ENCODE results near the gene PIH1D1.
"Not testable (repeated sequence)": the region's sequence is repeated elsewhere in the genome, so short reads cannot be mapped to it uniquely, and the experiment has no call there.

PIH1D1 gene

DNA sequence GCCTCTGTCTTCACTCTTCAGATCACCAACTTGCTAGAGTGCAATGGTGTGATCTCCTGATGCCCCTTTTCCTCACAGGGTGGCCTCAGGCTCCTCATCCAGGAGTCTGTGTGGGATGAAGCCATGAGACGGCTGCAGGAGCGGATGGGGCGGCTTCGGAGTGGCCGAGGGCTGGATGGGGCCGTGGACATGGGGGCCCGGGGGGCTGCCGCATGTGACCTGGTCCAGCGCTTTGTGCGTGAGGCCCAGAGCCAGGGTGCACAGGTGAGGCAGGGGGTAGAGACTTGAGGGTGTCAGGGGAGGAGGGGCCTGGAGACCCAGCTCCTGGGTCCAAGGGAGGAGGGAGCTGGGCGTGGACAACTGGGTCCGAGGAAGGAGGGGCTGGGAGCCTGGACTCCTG lies 10.9 kb upstream of the PIH1D1 start:
- DNase-seq = no peak
- in situ Hi-C loops (cut with HindIII; ENCODE audit: low pct_ligation_motif_present, low pct_unique_long_range_greater_than_20kb, low sequenced_read_pairs) = no loop called here

DNA sequence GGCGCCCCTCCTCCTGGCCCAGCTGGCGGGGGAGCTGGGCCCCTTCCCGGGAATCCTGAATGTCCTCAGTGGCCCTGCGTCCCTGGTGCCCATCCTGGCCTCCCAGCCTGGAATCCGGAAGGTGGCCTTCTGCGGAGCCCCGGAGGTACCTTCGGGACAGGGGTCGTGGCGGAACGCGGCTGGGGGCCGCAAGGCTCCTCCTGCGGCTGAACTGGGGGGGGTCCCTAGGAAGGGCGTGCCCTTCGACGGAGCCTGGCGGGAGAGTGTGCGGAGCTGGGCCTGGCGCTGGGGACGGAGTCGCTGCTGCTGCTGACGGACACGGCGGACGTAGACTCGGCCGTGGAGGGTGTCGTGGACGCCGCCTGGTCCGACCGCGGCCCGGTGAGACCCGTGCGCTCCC lies 10.0 kb upstream of the PIH1D1 start:
- in situ Hi-C loops (cut with HindIII; ENCODE audit: low pct_ligation_motif_present, low pct_unique_long_range_greater_than_20kb, low sequenced_read_pairs) = no loop called here

DNA sequence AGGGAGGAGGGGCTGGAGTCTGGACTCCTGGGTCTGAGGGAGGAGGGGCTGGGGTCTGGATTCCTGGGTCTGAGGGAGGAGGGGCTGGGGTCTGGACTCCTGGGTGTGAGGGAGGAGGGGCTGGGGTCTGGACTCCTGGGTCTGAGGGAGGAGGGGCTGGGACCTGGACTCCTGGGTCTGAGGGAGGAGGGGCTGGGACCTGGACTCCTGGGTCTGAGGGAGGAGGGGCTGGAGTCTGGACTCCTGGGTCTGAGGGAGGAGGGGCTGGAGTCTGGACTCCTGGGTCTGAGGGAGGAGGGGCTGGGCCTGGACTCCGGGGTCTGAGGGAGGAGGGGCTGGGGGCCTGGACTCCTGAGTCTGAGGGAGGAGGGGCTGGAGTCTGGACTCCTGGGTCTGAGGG lies 9.5 kb upstream of the PIH1D1 start:
- in situ Hi-C loops (cut with HindIII; ENCODE audit: low pct_ligation_motif_present, low pct_unique_long_range_greater_than_20kb, low sequenced_read_pairs); DNase-seq: not testable (repeated sequence)

More for the DNA sequence above, 10.0 kb upstream of the PIH1D1 start:
- DNase-seq = no peak

DNA sequence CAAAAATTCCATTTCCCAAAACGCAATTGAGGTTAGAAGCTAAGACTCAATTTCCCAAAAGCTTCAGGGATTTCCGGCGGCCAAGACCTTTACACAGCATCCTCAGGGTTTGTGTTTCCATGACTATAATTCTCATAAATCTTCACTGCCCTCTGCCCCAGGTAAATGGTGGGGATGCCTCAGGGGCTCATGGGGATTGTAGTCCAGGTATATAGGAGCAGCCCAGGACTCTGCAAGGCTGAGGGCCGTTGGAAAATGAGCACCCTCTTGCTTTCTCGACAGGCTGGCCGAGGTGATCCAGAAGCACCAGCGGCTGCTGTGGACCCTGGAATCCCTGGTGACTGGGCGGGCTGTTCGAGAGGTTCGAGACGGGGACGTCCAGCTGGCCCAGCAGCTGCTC lies 7.8 kb upstream of the PIH1D1 start:
- in situ Hi-C loops (cut with HindIII; ENCODE audit: low pct_ligation_motif_present, low pct_unique_long_range_greater_than_20kb, low sequenced_read_pairs) = no loop called here
- no peak for DNase-seq

DNA sequence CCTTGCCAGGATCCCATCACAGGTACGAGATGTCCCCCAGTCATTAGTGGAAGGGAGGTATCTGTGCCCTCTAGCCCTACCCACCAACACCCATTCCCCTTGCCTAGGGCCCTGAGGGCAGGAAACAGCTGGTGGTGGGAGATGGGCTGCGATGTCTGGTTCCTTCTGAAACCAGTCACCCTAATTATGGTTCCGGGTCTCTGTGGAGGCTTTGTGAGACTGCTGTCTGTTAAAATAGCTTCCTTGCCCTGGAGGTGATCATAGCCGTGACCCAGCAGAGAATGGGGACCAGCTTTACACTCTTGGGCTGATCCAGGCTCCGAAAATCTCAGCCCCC lies 6.9 kb upstream of the PIH1D1 start:
- DNase-seq = no peak
- in situ Hi-C loops (cut with HindIII; ENCODE audit: low pct_ligation_motif_present, low pct_unique_long_range_greater_than_20kb, low sequenced_read_pairs) = no loop called here

DNA sequence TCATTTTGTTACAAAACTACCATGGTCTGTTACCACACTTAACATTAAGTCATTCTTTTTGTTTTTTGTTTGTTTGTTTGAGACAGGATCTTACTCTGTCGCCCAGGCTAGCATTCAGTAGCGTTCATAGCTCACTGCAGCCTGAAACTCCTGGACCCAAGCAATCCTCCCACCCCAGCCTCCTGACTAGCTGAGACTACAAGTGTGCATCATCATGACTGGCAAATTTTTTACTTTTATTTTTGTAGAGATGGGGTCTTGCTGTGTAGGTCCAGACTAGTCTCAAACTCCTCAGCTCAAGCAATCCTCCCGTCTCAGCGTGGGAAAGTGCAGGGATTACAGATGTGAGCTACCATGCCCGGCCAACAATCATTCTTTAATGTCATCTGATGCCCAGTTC lies 4.7 kb upstream of the PIH1D1 start:
- DNase-seq = no peak
- in situ Hi-C loops (cut with HindIII; ENCODE audit: low pct_ligation_motif_present, low pct_unique_long_range_greater_than_20kb, low sequenced_read_pairs) = no loop called here

DNA sequence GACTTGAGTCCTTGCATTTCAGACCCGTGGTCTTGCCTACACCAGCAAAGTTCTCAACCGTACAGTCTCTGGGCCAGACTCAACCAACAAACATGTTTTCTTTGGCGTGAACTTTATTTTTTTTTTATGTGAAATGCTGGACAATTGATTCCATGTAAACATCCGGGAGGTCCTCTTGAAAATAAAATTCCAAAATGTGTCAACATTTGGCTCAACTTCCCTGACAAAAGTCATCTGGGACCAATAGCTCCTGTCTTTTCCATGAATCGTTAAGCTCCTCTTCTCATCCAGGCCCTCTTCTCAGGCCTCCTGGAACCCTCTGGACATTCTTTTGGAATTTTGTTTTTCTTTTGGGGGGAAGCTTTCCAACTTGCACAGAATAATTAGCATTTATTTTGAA lies 4.2 kb upstream of the PIH1D1 start:
- in situ Hi-C loops (cut with HindIII; ENCODE audit: low pct_ligation_motif_present, low pct_unique_long_range_greater_than_20kb, low sequenced_read_pairs) = no loop called here
- no peak for DNase-seq

DNA sequence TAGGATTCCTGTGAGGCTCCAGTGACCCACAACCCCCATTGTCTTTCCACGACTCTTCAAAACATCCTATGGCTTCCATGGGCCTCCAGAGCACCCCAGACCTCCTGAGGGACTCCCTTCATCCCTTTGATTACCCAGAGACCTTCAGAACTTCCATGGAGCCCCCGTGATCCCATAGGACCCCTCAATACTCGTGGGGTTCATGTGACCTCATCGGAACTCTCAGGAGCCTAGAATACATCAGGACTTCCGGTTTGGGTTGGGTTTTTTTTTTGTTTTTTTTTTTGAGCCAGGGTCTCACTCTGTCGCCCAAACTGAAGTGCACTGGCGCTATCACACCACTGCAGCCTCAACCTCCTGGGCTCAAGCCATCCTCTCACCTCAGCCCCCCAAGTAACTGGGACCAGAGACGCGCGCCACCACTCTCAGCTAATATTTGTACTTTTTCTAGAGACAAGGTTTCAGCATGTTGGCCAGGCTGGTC lies 2.2 kb upstream of the PIH1D1 start:
- DNase-seq = no peak
- in situ Hi-C loops (cut with HindIII; ENCODE audit: low pct_ligation_motif_present, low pct_unique_long_range_greater_than_20kb, low sequenced_read_pairs) = no loop called here

DNA sequence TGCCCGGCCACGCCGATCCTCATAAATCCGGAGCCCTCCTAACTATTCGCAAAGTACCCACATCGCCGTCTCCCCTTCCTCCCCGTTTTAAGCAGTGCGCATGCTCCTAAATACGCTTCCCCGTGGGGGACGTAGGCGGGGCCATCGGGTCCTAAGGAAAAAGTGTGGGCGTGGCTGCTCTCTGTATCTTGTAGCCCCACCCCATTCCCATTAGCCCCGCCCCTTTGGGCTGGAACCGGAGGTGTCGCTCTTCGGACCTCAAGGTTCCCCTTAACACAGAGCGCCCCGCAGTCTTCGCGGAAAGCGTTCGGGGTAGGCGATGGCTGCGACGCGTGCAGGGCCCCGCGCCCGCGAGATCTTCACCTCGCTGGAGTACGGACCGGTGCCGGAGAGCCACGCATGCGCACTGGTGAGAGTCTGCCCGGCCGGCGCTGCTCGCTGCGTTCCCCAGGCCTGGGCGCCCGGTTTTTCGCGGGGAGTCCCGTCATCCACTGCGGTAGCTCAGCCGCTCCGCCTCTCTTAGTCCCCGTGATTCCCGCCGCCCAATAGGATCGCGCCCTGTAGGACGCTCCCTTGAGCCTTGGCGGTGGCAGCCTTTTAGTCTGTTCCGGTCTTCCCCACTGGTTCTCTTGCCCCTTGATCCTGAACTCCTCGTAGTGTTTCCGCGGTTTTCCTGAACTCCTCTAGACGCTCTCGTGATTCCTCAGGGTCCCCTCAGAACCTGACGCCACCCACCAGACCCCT lies 1.6 kb upstream of the PIH1D1 start, which contains the start of gene ALDH16A1:
ALDH16A1 (plus strand) TSS at position 213 of the 744 bp plus-strand sequence; CDS start at position 320, 107 bp downstream.
- in situ Hi-C loops (cut with HindIII; ENCODE audit: low pct_ligation_motif_present, low pct_unique_long_range_greater_than_20kb, low sequenced_read_pairs) = no loop called here

DNA sequence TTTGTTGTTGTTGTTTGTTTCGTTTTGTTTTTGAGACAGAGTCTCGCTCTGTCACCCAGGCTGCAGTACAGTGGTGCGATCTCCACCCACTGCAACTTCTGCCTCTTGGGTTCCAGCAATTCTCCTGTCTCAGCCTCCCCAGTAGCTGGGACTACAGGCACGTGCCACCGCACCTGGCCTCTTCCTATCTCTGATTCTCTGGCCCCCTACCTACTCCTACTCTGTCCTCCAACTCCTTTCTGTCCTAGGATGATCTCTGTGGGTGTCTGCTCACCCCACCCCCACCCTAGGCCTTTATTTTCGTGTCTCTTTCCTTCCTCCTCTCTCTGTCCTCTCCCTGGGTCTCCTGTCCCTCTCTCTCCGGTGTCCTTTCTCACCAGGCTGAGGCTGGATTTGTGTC lies 1.2 kb downstream of the PIH1D1 start:
- DNase-seq = no peak
- in situ Hi-C loops (cut with HindIII; ENCODE audit: low pct_ligation_motif_present, low pct_unique_long_range_greater_than_20kb, low sequenced_read_pairs) = no loop called here

More for the DNA sequence above, 1.6 kb upstream of the PIH1D1 start, which contains the start of gene ALDH16A1:
- DNase-seq = peak; percentile 96

DNA sequence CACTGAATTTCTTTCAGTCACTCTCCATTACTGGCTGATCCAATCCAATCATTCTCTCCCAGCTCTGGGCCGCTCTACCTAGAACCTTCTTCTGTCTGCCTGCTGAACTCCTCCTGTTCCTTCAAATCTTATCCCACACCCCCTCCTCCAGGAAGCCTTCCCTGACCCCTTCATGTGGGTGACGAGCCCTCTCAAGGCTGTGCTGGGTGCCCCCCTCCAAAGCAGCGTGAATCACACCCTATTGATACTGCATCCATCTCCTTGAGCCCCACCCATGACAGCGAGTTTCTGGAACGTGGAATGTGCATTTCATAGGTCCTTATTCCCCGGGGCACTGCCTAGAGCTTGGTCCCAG lies 3.2 kb downstream of the PIH1D1 start:
- in situ Hi-C loops (cut with HindIII; ENCODE audit: low pct_ligation_motif_present, low pct_unique_long_range_greater_than_20kb, low sequenced_read_pairs) = no loop called here

DNA sequence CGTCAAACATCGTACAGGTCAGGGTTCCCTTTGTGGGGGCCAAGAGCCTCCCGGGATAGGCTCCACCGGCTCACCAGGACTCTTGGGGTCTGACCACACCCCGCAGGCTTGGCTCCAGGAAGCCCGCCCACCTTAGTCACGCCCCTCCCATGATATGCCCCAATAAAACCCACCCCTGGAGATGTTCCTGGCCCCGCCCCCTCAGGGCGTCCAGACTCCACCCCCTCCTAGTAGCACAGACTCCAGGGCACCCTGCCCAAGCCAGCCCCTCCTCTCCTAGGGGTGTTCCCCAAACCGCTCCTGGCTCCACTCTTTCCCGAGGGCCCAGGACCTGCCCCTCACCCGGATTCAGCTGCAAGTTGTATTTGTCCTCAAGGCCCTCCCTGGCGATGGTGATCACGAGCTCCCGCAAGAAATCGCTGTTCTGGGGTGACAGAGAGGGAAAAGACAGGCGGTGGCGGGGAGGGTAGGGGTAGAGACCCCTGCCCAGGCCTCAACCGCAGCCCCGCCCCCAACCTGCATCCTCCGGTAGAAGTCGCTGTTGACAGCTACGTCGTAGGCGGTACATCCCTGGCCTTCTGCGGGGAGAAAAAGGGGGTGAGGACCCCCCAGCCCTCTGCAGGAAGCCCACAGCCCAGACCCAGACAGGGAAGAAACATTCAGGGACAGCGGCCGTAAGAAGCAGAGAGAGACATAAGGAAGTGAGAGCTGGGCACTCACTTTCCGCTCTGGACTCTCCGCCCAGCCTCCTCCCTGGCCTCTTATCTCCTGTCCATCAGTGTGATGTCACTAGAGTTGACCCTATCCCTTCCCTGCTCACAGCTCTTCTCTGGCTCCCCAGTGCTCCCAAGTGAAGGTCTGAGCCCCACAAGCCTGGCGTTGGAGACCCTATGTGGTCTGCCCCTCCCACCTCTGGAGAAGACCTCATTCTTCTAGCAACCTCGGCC lies 3.9 kb downstream of the PIH1D1 start:
- DNase-seq = peak; percentile 22
- in situ Hi-C loops (cut with HindIII; ENCODE audit: low pct_ligation_motif_present, low pct_unique_long_range_greater_than_20kb, low sequenced_read_pairs) = no loop called here

More for the DNA sequence above, 3.2 kb downstream of the PIH1D1 start:
- no peak for DNase-seq

DNA sequence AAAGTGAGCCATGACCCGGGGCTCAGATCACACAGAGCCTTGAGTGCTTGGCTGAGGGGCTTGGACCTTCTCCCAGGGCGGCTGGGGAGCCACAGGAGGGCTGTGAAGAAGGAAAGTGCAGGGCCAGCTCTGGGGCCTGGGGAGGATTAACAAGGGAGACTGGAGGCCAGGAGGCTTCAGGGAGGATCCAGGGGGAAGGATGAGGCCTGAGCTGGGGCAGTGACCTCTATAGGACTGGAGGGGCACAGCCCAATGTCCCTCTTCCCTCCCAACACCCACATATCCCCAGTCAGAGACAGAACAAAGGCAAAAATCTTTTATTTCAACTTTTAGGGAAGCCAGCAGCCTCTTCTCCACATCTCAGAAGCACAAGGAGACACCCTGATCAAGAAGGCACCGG lies 5.6 kb downstream of the PIH1D1 start:
- in situ Hi-C loops (cut with HindIII; ENCODE audit: low pct_ligation_motif_present, low pct_unique_long_range_greater_than_20kb, low sequenced_read_pairs) = no loop called here
- DNase-seq = no peak

DNA sequence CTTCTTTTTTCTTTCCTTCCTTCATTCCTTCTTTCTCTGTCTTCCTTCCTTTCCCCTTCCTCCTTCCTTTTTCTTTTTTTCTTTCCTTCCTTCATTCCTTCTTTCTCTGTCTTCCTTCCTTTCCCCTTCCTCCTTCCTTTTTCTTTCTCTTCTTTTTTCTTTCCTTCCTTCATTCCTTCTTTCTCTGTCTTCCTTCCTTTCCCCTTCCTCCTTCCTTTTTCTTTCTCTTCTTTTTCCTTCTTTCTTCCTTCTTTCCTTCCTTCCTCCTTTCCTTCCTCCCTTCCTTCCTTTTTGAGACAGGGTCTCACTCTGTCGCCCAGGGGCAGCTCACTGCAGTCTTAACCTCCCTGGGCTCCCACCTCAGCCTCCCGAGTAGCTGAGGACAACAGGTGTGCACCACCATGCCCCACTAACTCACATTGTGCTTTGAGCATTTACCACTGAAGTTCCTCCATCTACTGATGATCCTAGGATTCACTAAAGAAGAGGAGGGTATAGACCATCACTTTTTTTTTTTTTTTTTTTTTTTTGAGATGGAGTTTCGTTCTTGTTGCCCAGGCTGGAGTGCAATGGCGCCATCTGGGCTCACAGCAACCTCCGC lies 7.4 kb downstream of the PIH1D1 start:
- in situ Hi-C loops (cut with HindIII; ENCODE audit: low pct_ligation_motif_present, low pct_unique_long_range_greater_than_20kb, low sequenced_read_pairs) = not testable (repeated sequence)

DNA sequence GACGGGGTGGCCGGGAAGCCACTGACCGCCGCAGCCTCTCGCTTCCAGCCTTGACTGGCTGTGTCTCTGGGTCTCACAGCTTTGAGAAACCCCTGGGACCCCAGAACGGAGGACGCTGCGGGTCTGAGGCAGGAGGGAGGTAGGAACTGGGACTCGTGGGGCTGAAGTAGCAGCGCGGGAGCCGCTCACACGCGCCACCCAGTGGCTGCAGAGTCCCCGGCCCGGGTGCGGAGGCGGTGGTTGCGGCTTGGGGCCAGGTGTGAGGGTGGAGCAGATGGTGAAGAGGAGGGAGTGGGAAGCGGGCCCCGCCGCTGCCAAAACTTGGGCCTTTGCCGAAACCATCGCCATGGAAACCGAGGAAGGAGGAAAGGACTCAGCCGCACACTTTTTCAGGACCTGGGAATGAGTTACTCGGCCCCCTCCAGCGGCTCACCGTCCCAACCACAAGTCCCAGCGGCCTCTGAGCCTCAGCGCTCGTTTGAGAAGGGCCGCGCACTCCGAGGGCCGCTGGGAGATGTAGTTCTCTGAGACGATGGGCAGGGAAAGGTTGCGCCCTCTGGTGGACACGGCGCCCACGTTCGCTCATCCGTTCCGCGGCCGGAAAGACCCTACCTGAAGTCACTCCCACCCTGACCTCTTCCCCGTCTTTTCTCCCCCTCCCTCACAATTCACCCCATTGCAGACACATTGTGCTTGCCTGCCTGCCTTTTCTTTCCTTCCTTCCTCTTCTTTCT lies 8.1 kb downstream of the PIH1D1 start:
- in situ Hi-C loops (cut with HindIII; ENCODE audit: low pct_ligation_motif_present, low pct_unique_long_range_greater_than_20kb, low sequenced_read_pairs) = no loop called here
- peak; percentile 91 for DNase-seq

More for the DNA sequence above, 7.4 kb downstream of the PIH1D1 start:
- not testable (repeated sequence) for DNase-seq

DNA sequence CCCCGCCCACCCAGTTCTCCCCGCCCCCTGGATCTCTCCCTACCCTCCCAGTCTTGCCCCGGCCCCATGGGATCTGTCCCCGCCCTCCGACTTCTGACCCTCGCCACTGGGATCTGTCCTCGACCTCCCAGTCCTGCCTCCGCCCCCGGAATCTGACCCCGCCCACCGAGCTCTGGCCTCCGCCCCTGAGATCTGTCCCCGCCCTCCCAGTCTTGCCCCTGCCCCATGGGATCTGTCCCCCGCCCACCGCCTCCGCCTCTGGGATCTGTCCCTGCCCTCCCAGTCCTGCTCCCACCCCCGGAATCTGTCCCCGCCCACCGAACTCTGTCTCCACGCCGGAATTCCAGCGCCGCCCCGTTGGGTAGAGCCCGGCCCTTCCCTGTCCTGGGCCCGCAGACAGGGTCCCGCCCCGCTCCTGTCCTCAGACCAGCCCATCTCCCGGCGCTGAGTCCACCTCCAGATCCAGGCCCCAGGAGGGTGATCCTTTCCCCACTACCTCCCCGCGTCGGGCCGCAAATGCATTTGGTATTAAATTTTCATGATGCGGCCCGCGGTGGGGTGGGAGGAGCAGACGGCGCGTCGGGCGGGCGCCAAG lies 8.7 kb downstream of the PIH1D1 start:
- peak; percentile 91 for DNase-seq
- in situ Hi-C loops (cut with HindIII; ENCODE audit: low pct_ligation_motif_present, low pct_unique_long_range_greater_than_20kb, low sequenced_read_pairs) = no loop called here

DNA sequence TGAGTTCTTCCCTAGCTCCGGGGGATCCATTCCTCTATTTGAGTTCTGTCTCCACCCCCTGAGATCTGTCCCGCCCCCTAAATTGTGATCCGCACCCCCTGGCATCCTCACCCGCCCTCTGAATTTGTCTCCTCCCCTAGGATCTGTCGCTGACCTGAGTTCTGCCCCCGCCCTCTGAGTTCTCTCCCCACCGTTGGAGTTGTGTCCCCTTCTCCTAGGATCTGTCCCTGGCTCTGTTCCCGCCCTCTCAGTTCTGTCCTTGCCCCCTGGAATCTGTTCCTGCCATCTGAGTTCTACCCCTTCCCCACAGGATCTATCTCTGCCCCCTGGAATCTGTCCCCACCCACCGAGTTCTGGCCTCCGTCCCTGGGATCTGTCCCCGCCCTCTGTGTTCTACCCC lies 9.3 kb downstream of the PIH1D1 start:
- in situ Hi-C loops (cut with HindIII; ENCODE audit: low pct_ligation_motif_present, low pct_unique_long_range_greater_than_20kb, low sequenced_read_pairs) = no loop called here
- peak; percentile 45 for DNase-seq

DNA sequence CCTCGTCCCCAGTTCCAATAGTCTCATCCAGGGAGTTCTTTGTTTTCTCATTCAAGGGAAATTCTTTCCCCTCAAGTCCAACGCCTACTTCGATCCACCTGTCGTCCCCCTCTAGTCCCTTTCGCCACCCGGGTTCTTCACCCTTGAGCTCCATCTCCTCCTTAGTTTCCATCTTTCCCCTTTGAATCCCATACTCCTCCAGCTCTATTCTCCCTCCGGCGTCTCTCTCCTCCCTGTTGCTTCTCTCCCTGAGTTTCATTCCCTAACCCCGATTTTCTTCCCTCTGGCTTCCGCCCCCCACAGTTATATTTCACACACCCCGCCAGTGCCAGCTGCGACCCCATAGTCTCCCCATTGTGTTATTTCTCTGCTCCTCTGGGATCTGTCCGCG lies 9.7 kb downstream of the PIH1D1 start:
- in situ Hi-C loops (cut with HindIII; ENCODE audit: low pct_ligation_motif_present, low pct_unique_long_range_greater_than_20kb, low sequenced_read_pairs) = no loop called here
- DNase-seq = no peak
